ENCODE results near the gene SLC22A1. TPM values are rescaled to one million over a fixed set of nuclear protein-coding genes. Genes with fewer than 3 reads are reported as not detected.
A peak's percentile ranks its signal among the peaks of the same experiment; 100 is the strongest.

The SLC22A1 gene
- total and polyA plus RNA-seq, 2 experiments from 2014 or later, result 0.10 to 0.65 TPM

GRCh38 chr6:160198606-160199211, 77.1 kb downstream of the SLC22A1 start:
- TF ChIP-seq CREB1 (CRISPR knock-in tag; IDR thresholded peaks at IDR 0.05; ENCODE audit: low read depth), result no peak
- TF ChIP-seq EZH2phosphoT487 (IDR thresholded peaks at IDR 0.05; ENCODE audit: unreplicated experiment), result no peak
- no peak for TF ChIP-seq ZNF331 (CRISPR knock-in tag; IDR thresholded peaks at IDR 0.05; ENCODE audit: low read depth)
- no peak for TF ChIP-seq NANOG (IDR thresholded peaks at IDR 0.05; ENCODE audit: borderline replicate concordance)
- TF ChIP-seq ETS1 (IDR thresholded peaks at IDR 0.05), result no peak
- TF ChIP-seq POLR2AphosphoS5 (IDR thresholded peaks at IDR 0.05; ENCODE audit: low read depth), result no peak
- no peak for TF ChIP-seq STAT1 (IDR thresholded peaks at IDR 0.05; ENCODE audit: unreplicated experiment)
- TF ChIP-seq, protein P1, sequence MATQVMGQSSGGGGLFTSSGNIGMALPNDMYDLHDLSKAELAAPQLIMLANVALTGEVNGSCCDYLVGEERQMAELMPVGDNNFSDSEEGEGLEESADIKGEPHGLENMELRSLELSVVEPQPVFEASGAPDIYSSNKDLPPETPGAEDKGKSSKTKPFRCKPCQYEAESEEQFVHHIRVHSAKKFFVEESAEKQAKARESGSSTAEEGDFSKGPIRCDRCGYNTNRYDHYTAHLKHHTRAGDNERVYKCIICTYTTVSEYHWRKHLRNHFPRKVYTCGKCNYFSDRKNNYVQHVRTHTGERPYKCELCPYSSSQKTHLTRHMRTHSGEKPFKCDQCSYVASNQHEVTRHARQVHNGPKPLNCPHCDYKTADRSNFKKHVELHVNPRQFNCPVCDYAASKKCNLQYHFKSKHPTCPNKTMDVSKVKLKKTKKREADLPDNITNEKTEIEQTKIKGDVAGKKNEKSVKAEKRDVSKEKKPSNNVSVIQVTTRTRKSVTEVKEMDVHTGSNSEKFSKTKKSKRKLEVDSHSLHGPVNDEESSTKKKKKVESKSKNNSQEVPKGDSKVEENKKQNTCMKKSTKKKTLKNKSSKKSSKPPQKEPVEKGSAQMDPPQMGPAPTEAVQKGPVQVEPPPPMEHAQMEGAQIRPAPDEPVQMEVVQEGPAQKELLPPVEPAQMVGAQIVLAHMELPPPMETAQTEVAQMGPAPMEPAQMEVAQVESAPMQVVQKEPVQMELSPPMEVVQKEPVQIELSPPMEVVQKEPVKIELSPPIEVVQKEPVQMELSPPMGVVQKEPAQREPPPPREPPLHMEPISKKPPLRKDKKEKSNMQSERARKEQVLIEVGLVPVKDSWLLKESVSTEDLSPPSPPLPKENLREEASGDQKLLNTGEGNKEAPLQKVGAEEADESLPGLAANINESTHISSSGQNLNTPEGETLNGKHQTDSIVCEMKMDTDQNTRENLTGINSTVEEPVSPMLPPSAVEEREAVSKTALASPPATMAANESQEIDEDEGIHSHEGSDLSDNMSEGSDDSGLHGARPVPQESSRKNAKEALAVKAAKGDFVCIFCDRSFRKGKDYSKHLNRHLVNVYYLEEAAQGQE (IDR thresholded peaks at IDR 0.05; ENCODE audit: unreplicated experiment), result no peak
- Histone ChIP-seq H3K9me2 (ENCODE audit: insufficient read depth) (peaks cover 6% of the 10 kb centered on the region; the same call in 1 of the 2 replicates), H3K27ac (ENCODE audit: low read depth) (no peak overlapping the region), H2AFZ (no peak overlapping the region), H3K4me1 (ENCODE audit: insufficient read depth) (no peaks in the 10 kb centered on the region), H3F3A (replicated peaks; ENCODE audit: low read depth) (no peaks in the 10 kb centered on the region), H3K4me3 (no peak overlapping the region), H4K20me1 (replicated peaks; ENCODE audit: insufficient read depth) (no peaks in the 10 kb centered on the region), H3K4me2 (no peak overlapping the region), H3K36me3 (ENCODE audit: insufficient read depth) (no peaks in the 10 kb centered on the region; the same call in 1 of the 2 replicates), H3K79me2 (replicated peaks; ENCODE audit: insufficient read depth) (no peaks in the 10 kb centered on the region), H3K27me3 (ENCODE audit: insufficient read depth) (no peaks in the 10 kb centered on the region)
- Mint-ChIP-seq H3K27me3 (ENCODE audit: insufficient read depth, low read depth, poor library complexity) (no peaks in the 10 kb centered on the region), H3K27ac (no peak overlapping the region), H3K9me3 (peaks cover 11% of the 10 kb centered on the region), H3K36me3 (ENCODE audit: low read depth) (peaks cover 6% of the 10 kb centered on the region; the same call in 1 of the 3 replicates), H3K4me3 (no peak overlapping the region), H3K4me1 (0 out of 3 replicates have a peak, but pooled peaks cover 2% of the 10 kb centered on the region)
- DNase-seq (ENCODE audit: low spot score), result no peak
- ATAC-seq, result no peak

DNA sequence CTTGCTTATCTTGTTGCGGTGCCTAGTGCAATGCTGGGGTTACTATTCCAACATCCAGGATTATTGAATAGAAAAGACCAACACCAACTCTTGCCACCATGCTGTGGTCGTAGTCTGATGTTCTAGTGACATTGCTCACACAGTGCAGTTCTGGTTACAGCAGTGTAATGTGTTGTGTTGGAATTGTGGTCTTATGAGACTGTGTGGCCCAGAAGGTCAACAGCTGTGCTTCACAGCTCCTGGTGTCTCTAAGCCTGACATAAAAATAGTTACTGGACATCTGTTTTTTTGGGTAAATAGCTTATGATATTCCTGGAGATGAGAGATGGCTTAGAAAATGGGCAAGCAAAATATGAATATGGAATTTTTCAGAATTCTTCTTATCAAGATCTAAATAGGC, 79.4 kb downstream of the SLC22A1 start:
- ATAC-seq, result no peak
- peak overlapping the region; percentile 53; the same call in 1 of the 2 replicates for H2AFZ ChIP-seq
- no peak overlapping the region for H3K27ac ChIP-seq (ENCODE audit: low read depth)
- no peaks in the 10 kb centered on the region for H3F3A ChIP-seq (replicated peaks; ENCODE audit: low read depth)
- no peaks in the 10 kb centered on the region for H3K4me1 ChIP-seq (ENCODE audit: insufficient read depth)
- Mint-ChIP-seq H3K9me3 (peaks cover 2% of the 10 kb centered on the region; the same call in 1 of the 3 replicates), H3K27ac (no peak overlapping the region), H3K4me1 (0 out of 3 replicates have a peak, but pooled peaks cover 2% of the 10 kb centered on the region), H3K4me3 (no peak overlapping the region), H3K27me3 (ENCODE audit: insufficient read depth, low read depth, poor library complexity) (no peaks in the 10 kb centered on the region), H3K36me3 (ENCODE audit: low read depth) (peaks cover 2% of the 10 kb centered on the region; the same call in 1 of the 3 replicates)
- no peak overlapping the region for H3K4me2 ChIP-seq
- H3K4me3 ChIP-seq, result no peak overlapping the region
- peaks cover 6% of the 10 kb centered on the region; the same call in 1 of the 2 replicates for H3K9me2 ChIP-seq (ENCODE audit: insufficient read depth)
- H3K36me3 ChIP-seq (ENCODE audit: insufficient read depth), result peaks cover 2% of the 10 kb centered on the region; the same call in 1 of the 2 replicates
- DNase-seq (ENCODE audit: low spot score), result no peak
- no peaks in the 10 kb centered on the region for H3K79me2 ChIP-seq (replicated peaks; ENCODE audit: insufficient read depth)
- H4K20me1 ChIP-seq (replicated peaks; ENCODE audit: insufficient read depth), result no peaks in the 10 kb centered on the region
- H3K27me3 ChIP-seq (ENCODE audit: insufficient read depth), result no peaks in the 10 kb centered on the region
- TF ChIP-seq, protein P1 (IDR thresholded peaks at IDR 0.05; ENCODE audit: unreplicated experiment), result no peak
- no peak for TF ChIP-seq ZNF331 (CRISPR knock-in tag; IDR thresholded peaks at IDR 0.05; ENCODE audit: low read depth)
- TF ChIP-seq CREB1 (CRISPR knock-in tag; IDR thresholded peaks at IDR 0.05; ENCODE audit: low read depth), result no peak
- no peak for TF ChIP-seq POLR2AphosphoS5 (IDR thresholded peaks at IDR 0.05; ENCODE audit: low read depth)
- no peak for TF ChIP-seq ZNF114 (CRISPR knock-in tag; IDR thresholded peaks at IDR 0.05)

All from GM23338 (cell line).